ENCODE results near the gene SMC4.
"Not testable (repeated sequence)": the region's sequence is repeated elsewhere in the genome, so short reads cannot be mapped to it uniquely, and the experiment has no call there.

Gene SMC4
- total RNA-seq = 149 to 279 reads per million in 2 donors

- peak; percentile 85 for DNase-seq
Observed at GRCh38 chr3:160399125-160400029, at the start of gene SMC4, which contains the start of gene IFT80. Gene SMC4 (plus strand): TSS chr3:160399650. CDS start chr3:160400827, 1,177 bp downstream. Gene IFT80 (minus strand): TSS chr3:160399225. CDS start chr3:160384600, 14,625 bp downstream.

GRCh38 chr3:160355826-160356225 lies 43.6 kb upstream of the SMC4 start:
- DNase-seq = no peak

- not testable (repeated sequence) for DNase-seq
Observed at GRCh38 chr3:160362896-160363295, 36.6 kb upstream of the SMC4 start.

DNA sequence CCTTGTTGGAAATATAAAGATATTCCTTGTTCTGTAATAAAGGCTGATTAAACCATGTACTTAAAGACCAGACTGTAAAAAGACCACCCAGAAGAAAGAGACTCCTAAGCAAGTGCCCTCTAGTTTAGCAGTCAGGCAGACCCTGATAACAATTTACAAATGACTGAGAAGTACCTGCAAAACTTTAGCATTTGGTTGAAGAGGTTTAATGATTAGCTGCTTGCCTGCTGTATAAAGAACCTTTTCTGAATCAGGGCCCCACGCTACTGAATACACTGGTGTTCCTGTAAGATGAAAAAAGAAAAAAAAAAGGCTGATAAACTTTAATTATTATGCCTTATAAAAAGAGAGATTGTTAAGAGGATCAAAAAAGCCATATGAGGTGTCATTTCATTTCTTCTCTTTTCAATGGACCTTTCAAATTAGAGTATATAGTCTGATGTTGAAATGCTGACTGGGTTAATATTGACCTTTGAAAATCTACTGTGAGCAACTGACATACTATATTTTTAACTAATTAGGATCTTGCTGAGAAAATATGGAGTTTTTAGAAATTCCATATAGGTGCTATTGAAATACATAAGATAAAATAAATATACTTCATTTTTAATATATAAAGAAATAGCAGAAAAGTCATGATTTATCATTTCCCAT lies 33.5 kb upstream of the SMC4 start:
- no peak for DNase-seq

GRCh38 chr3:160368804-160369203 lies 30.6 kb upstream of the SMC4 start:
- no peak for DNase-seq

GRCh38 chr3:160369784-160370183 lies 29.7 kb upstream of the SMC4 start:
- DNase-seq = no peak

GRCh38 chr3:160370987-160371857 lies 28.2 kb upstream of the SMC4 start:
- no peak for DNase-seq

DNA sequence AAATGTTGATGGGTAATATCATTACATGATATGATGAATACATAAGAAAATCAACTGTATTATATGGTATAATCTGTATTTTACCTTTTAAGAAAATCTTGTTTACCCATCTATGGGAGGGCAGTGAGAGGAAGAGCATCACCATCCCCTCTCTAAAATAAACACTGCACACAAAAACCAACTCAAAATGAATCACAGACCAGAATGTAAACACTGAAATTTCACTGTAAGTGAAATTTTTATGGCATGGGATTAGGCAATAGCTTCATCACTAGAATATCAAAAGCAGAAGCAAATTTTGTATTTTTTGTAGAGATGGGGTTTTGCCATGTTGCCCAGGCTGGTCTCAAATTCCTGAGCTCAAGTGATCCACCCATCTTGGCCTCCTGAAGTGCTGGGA lies 26.7 kb upstream of the SMC4 start:
- DNase-seq = no peak

DNA sequence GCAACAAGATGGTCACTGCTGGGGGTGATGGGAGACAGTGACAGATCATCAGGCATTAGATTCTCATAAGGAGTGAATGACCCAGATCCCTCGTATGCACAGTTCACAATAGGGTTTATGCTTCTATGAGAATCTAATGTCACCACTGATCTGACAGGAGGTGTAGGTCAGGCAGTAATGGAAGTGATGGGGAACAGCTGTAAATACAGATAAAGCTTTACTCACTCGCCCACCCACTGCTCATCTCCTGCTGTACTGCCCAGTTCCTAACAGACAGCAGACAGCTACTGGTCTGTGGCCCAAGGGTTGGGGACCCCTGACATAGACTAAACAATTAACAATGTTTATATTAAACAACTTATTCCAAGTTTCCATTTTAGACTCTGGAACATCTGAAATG lies 25.8 kb upstream of the SMC4 start:
- no peak for DNase-seq

DNA sequence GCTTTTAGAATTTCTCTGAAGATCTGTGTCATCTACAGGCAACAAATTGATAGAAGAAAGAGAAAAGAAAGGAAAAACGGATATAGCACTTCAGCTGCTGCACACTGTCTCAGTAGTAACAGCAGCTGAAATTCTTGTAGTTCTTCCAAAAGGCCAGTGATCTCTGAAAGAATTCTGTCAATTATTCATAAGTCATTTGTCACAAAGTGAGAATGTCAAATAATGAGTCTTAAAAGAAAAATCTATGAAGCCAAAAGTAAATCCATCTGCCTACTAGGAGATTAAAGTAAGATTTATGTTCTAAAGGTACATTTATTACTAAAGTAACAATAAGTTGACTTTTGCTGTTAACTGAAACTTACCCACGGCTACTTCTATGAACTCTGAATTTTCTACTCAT lies 25.0 kb upstream of the SMC4 start:
- no peak for DNase-seq

DNA sequence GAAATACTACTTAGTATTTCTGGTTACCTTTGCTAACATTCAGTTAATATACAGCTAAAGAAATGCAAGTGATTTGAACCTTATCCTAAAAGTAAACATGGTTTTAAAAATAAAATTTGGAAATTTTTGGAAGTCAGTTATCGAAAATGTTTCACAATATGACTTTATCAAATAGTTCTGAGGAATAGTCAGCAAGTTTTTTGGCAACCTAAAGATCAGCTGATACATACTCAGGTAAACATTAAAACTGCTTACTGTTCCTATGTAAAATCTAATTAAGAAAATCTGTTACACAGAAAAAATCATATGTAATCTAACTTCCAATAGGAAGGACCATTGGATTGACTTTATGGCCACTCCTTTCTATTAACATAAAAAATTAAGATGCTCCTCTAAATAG lies 24.5 kb upstream of the SMC4 start:
- no peak for DNase-seq

- DNase-seq = no peak
Observed at GRCh38 chr3:160376681-160377080, 22.8 kb upstream of the SMC4 start.

- no peak for DNase-seq
Observed at GRCh38 chr3:160378331-160379109, 20.9 kb upstream of the SMC4 start.

DNA sequence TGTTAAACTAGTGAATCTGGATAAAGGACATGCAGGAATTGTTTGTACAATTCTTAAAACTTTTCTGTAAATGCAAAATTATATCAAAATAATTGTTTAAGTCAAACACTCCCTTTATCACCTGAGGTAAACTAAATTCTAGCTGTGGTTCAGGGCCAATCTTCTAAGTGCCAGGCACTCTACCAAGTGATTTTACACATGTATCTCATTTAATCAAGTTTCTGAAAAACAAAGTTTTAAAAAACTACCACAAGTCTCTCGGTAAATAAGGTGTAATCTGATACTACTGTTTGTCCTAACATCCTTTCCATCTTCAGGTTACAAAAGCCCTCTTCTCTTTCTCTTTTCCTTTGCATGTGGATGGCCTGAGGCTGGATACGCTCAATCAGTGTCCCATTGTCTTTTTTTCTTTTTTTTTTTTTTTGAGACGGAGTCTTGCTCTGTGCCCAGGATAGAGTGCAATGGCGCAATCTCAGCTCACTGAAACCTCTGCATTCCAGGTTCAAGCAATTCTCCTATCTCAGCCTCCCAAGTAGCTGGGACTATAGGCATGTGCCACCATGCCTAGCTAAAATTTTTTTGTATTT lies 19.7 kb upstream of the SMC4 start:
- DNase-seq = no peak

DNA sequence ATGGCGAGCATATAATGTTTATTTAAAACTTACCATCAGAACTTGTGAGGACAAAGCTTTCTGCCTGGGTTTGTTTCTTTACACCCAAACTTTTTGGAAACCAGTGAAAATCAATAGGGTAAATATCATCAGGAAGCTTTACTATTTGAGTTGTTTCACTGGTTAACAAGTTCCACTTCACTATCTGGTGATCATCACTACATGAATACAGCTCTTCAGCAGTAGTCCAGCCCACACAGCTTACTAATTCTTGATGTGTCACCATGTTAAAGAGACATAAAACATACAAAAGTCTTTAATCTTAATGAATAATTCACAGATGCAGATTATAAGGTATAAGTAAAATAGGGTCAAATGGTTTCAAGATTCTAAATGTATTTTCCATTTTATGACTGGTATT lies 18.0 kb upstream of the SMC4 start:
- no peak for DNase-seq

DNA sequence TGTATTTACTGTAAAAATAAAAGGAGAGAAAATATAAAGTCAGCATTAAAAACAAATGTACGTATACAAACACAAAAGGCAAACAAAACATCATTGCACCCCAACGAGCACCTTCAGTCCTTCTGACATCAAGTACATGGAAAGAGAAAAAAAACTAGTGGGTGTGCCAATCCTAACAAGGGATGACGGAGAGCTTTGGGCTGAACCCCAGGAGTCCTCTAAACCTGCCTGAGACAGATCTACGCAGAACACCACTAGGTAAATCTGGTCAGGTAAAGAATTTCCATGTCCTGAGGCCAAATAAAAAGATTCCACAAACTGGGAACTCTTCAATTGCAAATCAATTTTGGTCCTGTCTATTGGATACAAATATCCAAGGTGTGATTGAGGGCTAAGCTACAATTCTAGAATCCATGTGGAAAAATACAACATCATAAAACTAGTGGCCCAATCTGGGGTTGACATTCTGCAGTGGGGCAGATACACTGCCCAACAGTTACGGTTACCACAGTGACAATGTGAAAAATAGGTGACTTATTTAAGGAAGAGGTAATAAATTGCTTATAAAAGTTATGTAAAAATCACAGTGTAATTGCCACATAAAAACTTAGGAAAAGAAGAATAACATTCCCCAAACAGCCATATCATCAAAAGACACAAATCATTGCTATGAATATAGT lies 14.7 kb upstream of the SMC4 start:
- no peak for DNase-seq

DNA sequence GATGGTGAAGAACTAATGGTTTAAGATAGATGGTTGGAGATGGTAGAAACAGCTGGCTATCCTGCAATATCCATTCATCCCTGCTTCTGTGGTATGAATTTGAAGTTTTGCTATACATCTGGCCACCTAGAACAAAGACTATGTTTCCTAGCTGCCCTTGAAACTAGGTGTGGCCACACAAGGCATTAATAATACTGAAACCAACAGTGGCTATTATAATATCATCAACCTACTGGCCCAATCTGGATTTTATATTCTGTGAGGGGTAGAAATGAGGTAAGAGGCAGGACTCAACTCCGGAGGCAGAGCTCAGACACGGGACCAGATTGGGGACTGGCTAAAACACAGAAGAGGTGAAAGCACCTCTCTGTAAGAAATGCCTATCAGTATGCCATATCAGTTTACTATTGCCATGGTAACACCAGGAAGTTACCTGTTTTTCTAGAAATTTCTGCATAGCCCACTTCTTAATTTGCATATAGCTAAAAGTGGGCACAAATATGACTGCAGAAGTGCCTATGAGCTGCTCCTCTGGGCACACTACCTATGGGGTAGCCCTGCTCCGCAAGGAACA lies 8.8 kb upstream of the SMC4 start:
- no peak for DNase-seq

DNA sequence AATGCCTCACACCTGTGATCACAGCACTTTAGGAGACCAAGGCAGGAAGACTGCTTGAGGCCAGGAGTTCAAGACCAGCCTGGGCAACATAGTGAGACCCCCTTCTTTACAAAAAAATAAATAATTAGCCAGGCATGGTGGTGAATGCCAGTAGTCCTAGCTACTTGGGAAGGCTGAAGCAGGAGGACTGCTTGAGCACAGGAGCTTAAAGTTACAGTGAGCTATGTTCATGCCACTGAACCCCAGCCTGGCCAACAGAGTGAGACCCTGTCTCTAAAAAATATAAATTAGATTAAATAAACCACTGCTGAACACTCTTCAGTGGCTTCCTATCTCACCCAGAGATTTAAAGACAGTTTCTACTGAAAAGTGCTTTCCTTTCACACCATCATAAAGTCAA lies 6.7 kb upstream of the SMC4 start:
- DNase-seq = no peak

DNA sequence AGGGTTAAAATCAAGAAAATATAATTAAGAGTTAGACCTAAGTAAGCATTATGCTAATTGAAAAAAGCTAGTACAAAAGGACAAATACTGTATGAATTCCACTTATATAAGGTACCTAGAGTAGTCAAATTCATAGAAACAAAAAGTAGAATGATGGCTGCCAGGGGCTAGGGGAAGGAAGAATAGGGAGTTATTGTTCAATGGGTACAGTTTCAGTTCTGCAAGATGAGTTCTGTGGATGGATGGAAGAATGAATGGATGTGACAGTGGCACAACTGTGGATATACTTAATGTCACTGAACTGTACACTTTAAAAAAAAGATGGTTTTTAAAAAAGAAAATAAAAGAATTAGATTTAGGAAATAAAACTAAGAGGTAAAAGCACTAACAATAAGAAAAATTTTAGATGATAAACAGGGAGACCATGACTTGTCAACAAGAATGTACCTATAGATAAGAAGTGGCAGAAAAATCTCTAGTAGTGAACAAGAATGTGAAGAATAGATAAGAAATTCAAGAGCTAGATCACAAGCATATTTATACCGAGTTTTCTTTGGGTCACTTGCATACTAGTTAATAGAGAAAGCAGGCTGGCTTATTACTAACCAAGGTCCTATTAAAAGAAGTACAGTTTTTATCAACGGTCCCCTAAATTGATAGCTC lies 6.0 kb upstream of the SMC4 start:
- no peak for DNase-seq

DNA sequence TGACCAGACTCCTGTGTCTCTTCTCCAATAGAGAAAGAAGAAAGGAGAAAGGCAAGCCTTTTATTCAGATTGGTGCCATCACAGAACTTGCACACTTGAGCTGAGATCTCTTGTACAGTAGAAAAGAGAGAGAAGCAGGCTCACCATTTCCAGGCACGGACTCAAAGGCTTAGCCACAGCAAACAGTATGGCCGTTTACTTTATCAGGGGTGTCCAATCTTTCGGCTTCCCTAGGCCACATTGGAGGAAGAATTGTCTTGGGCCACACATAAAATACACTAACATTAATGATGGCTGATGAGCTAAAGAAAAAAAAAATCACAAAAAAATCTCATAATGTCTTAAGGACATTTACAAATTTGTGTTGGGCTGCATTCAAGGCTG lies 5.4 kb upstream of the SMC4 start:
- no peak for DNase-seq
